MM.1S (cell line): ENCODE measurements around the gene ZBTB38.

Experiments used
- DNase-seq: peaks from one replicate; pipeline ENCODE4 v3.0.0-alpha.2; 2015
- H2AFZ ChIP-seq: fragments of 300-600 bp; sonication (generic); 2 replicates; pipeline ENCODE4 v1.6.0; 2016; ENCODE audit warnings: antibody characterized with exemption, low read length
- H3F3A ChIP-seq: fragments of 300-600 bp; sonication (generic); 2 replicates; pipeline ENCODE4 v1.6.1; 2016; ENCODE audit warnings: mild to moderate bottlenecking, antibody characterized with exemption, low read length, moderate library complexity, mixed read lengths; ENCODE audit not compliant: insufficient read depth
- H3K27ac ChIP-seq: fragments of 300-600 bp; sonication (generic); 2 replicates; pipeline ENCODE4 v1.5.1; 2016; ENCODE audit warnings: mild to moderate bottlenecking, low read length
- H3K27me3 ChIP-seq: fragments of 300-600 bp; sonication (generic); replicated peaks from 2 replicates; pipeline ENCODE4 v1.6.0; 2016; ENCODE audit warnings: low read length; ENCODE audit not compliant: insufficient read depth
- H3K36me3 ChIP-seq: fragments of 300-600 bp; sonication (generic); replicated peaks from 2 replicates; pipeline ENCODE4 v1.6.1; 2016; ENCODE audit warnings: mild to moderate bottlenecking, low read length, mixed read lengths; ENCODE audit not compliant: insufficient read depth
- H3K4me1 ChIP-seq: fragments of 300-600 bp; sonication (generic); 2 replicates; pipeline ENCODE4 v1.6.1; 2016; ENCODE audit warnings: low read length, mixed read lengths
- H3K4me2 ChIP-seq: fragments of 300-600 bp; sonication (generic); 2 replicates; pipeline ENCODE4 v1.6.0; 2016; ENCODE audit warnings: low read depth, low read length
- H3K4me3 ChIP-seq: fragments of 300-600 bp; sonication (generic); 2 replicates; pipeline ENCODE4 v1.5.1; 2016; ENCODE audit warnings: low read length, mixed read lengths
- H3K79me2 ChIP-seq: fragments of 300-600 bp; sonication (generic); 2 replicates; pipeline ENCODE4 v1.6.1; 2016; ENCODE audit warnings: mixed run types, low read length, mixed read lengths
- H3K9ac ChIP-seq: fragments of 300-600 bp; sonication (generic); 2 replicates; pipeline ENCODE4 v1.6.1; 2016; ENCODE audit warnings: low read length, mixed read lengths
- H3K9me2 ChIP-seq: fragments of 300-600 bp; sonication (generic); replicated peaks from 2 replicates; pipeline ENCODE4 v1.6.1; 2016; ENCODE audit warnings: mild to moderate bottlenecking, low read length, mixed read lengths; ENCODE audit not compliant: insufficient read depth
- H3K9me3 ChIP-seq: fragments of 300-600 bp; sonication (generic); replicated peaks from 2 replicates; pipeline ENCODE4 v1.6.1; 2016; ENCODE audit warnings: mild to moderate bottlenecking, low read length, mixed read lengths; ENCODE audit not compliant: insufficient read depth
- H4K20me1 ChIP-seq: fragments of 300-600 bp; sonication (generic); 2 replicates; pipeline ENCODE4 v1.6.1; 2016; ENCODE audit warnings: mild to moderate bottlenecking, low read length, moderate library complexity, mixed read lengths; ENCODE audit not compliant: insufficient read depth
- EZH2 ChIP-seq: fragments of 300-600 bp; sonication (generic); optimal IDR thresholded peaks from 2 replicates; pipeline ENCODE3; 2017; ENCODE audit warnings: low read depth, mild to moderate bottlenecking, antibody characterized with exemption, low read length, mixed read lengths
- EZH2phosphoT487 ChIP-seq: fragments of 300-600 bp; sonication (generic); IDR thresholded peaks from 2 replicates; pipeline ENCODE4 v1.6.1; 2018; ENCODE audit warnings: antibody characterized with exemption, low read length
- TF ChIP-seq, protein P1 (sequence below): fragments of 300-600 bp; sonication (generic); IDR thresholded peaks from 2 replicates; pipeline ENCODE4 v1.5.1; 2016; ENCODE audit warnings: antibody characterized with exemption, low read length, mixed read lengths

The ZBTB38 gene

DNA sequence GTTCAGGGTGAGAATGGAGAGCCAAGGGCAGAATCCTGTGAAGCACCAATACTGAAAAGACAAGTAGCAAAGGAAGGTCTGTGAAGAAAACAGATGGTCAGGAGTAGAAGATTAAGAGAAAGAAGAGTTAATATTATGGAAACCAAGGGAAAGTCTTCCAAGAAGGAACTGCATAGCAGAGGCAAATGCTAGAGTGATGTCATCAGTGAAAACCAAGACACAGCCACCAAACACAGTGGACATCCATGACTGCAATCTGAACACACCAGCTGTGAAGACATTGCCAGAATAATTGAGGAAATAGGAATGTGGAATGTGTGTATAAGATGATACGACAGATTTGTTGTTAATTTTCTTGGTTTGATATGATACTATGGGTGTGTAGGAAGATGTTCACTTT lies 26.8 kb upstream of the ZBTB38 start:
- Histone ChIP-seq H3F3A (0 out of 2 replicates have a peak, but pooled peaks cover 4% of the 10 kb centered on the region), H3K4me1 (peaks cover 11% of the 10 kb centered on the region), H3K9me2 (no peaks in the 10 kb centered on the region), H3K79me2 (no peaks in the 10 kb centered on the region), H2AFZ (no peak overlapping the region), H3K36me3 (no peaks in the 10 kb centered on the region), H3K4me2 (no peak overlapping the region), H3K4me3 (no peak overlapping the region), H4K20me1 (no peaks in the 10 kb centered on the region), H3K27ac (no peak overlapping the region), H3K27me3 (no peaks in the 10 kb centered on the region), H3K9me3 (no peaks in the 10 kb centered on the region), H3K9ac (no peak overlapping the region)
- no peak for DNase-seq
- TF ChIP-seq, protein P1, sequence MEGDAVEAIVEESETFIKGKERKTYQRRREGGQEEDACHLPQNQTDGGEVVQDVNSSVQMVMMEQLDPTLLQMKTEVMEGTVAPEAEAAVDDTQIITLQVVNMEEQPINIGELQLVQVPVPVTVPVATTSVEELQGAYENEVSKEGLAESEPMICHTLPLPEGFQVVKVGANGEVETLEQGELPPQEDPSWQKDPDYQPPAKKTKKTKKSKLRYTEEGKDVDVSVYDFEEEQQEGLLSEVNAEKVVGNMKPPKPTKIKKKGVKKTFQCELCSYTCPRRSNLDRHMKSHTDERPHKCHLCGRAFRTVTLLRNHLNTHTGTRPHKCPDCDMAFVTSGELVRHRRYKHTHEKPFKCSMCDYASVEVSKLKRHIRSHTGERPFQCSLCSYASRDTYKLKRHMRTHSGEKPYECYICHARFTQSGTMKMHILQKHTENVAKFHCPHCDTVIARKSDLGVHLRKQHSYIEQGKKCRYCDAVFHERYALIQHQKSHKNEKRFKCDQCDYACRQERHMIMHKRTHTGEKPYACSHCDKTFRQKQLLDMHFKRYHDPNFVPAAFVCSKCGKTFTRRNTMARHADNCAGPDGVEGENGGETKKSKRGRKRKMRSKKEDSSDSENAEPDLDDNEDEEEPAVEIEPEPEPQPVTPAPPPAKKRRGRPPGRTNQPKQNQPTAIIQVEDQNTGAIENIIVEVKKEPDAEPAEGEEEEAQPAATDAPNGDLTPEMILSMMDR = no peak
- TF ChIP-seq EZH2 = no peak

DNA sequence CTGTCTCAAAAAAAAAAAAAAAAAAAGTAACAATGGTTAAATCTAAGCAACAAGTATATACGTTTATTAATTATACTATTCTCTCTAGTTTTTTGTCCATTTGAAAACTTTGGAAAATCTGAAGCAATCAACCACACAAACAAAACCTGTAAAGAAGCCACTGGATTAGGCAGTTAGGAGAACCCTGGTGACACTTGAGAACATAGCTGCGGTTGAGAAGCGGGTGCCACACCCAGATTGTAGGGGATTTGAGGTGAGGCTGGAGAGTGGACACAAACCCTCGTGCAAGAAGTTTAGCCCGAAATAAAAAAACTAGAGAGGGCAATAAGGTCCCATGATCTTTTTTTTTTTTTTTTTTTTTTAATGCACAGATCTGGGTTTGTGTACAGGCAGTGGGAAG lies 25.9 kb upstream of the ZBTB38 start:
- Histone ChIP-seq H3K4me3 (no peak overlapping the region), H3K79me2 (no peaks in the 10 kb centered on the region), H3K4me1 (peaks cover 5% of the 10 kb centered on the region; the same call in 1 of the 2 replicates), H3K27ac (no peak overlapping the region), H3K9ac (no peak overlapping the region), H3K4me2 (no peak overlapping the region), H3K36me3 (no peaks in the 10 kb centered on the region), H2AFZ (no peak overlapping the region), H3K9me2 (no peaks in the 10 kb centered on the region), H4K20me1 (no peaks in the 10 kb centered on the region), H3F3A (no peaks in the 10 kb centered on the region), H3K9me3 (no peaks in the 10 kb centered on the region), H3K27me3 (no peaks in the 10 kb centered on the region)
- TF ChIP-seq, protein P1 = no peak
- TF ChIP-seq EZH2 (no peak), EZH2phosphoT487 (no peak)
- no peak for DNase-seq

DNA sequence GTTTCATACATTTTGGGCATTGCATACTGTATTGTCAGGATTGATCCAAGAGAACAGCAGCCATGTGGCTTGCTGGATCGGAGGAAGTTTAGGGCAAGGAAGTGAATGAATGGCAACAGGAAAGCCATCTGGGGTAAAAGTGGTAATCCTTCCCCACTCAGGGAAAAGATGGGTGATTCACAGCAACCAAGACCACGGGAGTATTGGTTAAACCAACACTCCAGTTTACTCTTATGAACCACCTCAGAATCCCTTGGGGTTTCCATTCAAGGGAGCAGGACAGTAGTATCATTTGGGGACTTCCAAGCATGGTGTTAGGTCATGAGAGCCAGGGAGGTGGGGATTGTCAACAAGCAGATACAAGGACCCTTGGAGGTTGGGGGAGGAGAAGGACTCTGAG lies 25.2 kb upstream of the ZBTB38 start:
- Histone ChIP-seq H3K9me2 (no peaks in the 10 kb centered on the region), H3K79me2 (no peaks in the 10 kb centered on the region), H3K4me3 (no peak overlapping the region), H3K4me2 (no peak overlapping the region), H3F3A (no peaks in the 10 kb centered on the region), H3K9ac (no peak overlapping the region), H3K27ac (no peak overlapping the region), H3K9me3 (no peaks in the 10 kb centered on the region), H2AFZ (no peak overlapping the region), H3K27me3 (no peaks in the 10 kb centered on the region), H3K36me3 (no peaks in the 10 kb centered on the region), H4K20me1 (no peaks in the 10 kb centered on the region), H3K4me1 (no peaks in the 10 kb centered on the region)
- TF ChIP-seq, protein P1 = no peak
- TF ChIP-seq EZH2 = no peak
- TF ChIP-seq EZH2phosphoT487 = no peak
- DNase-seq = no peak
